Activated naive CD4-positive, alpha-beta T cell treated with anti-CD3 and anti-CD28 coated beads for 36 hours (primary cell): ENCODE data around the gene CBX7. TPM values are rescaled to one million over a fixed set of nuclear protein-coding genes. Genes with fewer than 3 reads are reported as not detected.
A peak's percentile ranks its signal among the peaks of the same experiment; 100 is the strongest.

ENCODE experiments used
- CTCF ChIA-PET: fragments of 350-600 bp; sonication (Branson Sonifier 250); formaldehyde crosslinking; loops from one replicate; lab custom pipeline; 2021; ENCODE audit warnings: antibody characterized with exemption; lab: Charles Lee
- DNase-seq: peaks from one replicate; pipeline ENCODE4 v3.0.0-alpha.2; 2020
- H3K27ac Mint-ChIP-seq: one replicate; pipeline ENCODE4 v1.8.0; 2021; ENCODE audit warnings: mild to moderate bottlenecking, mixed read lengths
- H3K27me3 Mint-ChIP-seq: one replicate; pipeline ENCODE4 v1.8.0; 2021; ENCODE audit warnings: low read depth, mixed read lengths
- H3K36me3 Mint-ChIP-seq: one replicate; pipeline ENCODE4 v1.8.0; 2021; ENCODE audit warnings: low read depth, mixed read lengths
- H3K4me1 Mint-ChIP-seq: one replicate; pipeline ENCODE4 v1.8.0; 2021; ENCODE audit warnings: low read depth, mixed read lengths
- H3K4me3 Mint-ChIP-seq: one replicate; pipeline ENCODE4 v1.8.0; 2021; ENCODE audit warnings: mild to moderate bottlenecking, moderate library complexity, mixed read lengths
- H3K9me3 Mint-ChIP-seq: one replicate; pipeline ENCODE4 v1.8.0; 2021; ENCODE audit warnings: mixed read lengths
- intact Hi-C: fragments of 100-400 bp; cut with micrococcal nuclease; formaldehyde crosslinking; loops from one replicate; pipeline ENCODE4 v1.15.1; 2023
- total RNA-seq, 2 experiments: library from RNA; stranded (reverse); gene quantifications; one replicate each; pipeline ENCODE4 v1.2.3, GENCODE V29; 2021

Gene CBX7
- total RNA-seq, 2 experiments from 2014 or later, result 20.8 to 24.1 TPM

DNA sequence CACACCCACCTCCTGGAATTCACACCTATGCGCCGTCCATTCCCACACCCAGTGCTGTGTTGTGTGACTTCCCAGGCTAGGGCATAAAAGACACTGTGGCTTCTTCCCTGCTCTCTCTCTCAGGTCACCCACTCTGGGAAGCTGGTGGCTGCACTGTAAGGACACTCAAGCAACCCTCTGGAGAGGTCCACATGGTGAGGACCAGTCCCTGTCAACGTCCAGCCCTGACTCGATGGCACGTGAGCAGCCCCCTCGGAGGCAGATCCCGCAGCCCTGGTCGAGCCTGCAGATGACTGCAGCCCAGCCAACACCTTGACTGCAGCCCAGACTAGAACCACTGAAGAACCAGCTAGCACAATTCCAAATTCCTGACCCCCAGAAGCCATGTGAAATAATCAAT is 16.2 kb downstream of the CBX7 start:
- no peaks in the 10 kb centered on the region for H3K27me3 Mint-ChIP-seq
- intact Hi-C loops, result no loop called here
- CTCF ChIA-PET, result interaction anchor here (0.6 to 1.4 kb wide), 2 partner anchors 151 to 266 kb away, joined by 3 read pairs; no protein-coding TSS in a partner anchor
- no peaks in the 10 kb centered on the region for H3K9me3 Mint-ChIP-seq
- no peak overlapping the region for H3K4me3 Mint-ChIP-seq
- peaks cover 5% of the 10 kb centered on the region for H3K4me1 Mint-ChIP-seq
- no peak for DNase-seq
- H3K27ac Mint-ChIP-seq, result no peak overlapping the region
- no peaks in the 10 kb centered on the region for H3K36me3 Mint-ChIP-seq

- H3K36me3 Mint-ChIP-seq, result no peaks in the 10 kb centered on the region
- intact Hi-C loops, result no loop called here
- peaks cover 5% of the 10 kb centered on the region for H3K4me1 Mint-ChIP-seq
- H3K27me3 Mint-ChIP-seq, result no peaks in the 10 kb centered on the region
- H3K27ac Mint-ChIP-seq, result no peak overlapping the region
- no peaks in the 10 kb centered on the region for H3K9me3 Mint-ChIP-seq
- H3K4me3 Mint-ChIP-seq, result no peak overlapping the region
- CTCF ChIA-PET, result interaction anchor here (0.6 to 2.3 kb wide), 6 partner anchors 8 to 1370 kb away, joined by 3 to 8 read pairs (median 3); no protein-coding TSS in a partner anchor
- peak; percentile 51 for DNase-seq
Measured at GRCh38 chr22:39135092-39135896, 17.2 kb downstream of the CBX7 start.

- no peaks in the 10 kb centered on the region for H3K27me3 Mint-ChIP-seq
- DNase-seq, result no peak
- H3K4me3 Mint-ChIP-seq, result no peak overlapping the region
- H3K36me3 Mint-ChIP-seq, result no peaks in the 10 kb centered on the region
- no peak overlapping the region for H3K27ac Mint-ChIP-seq
- CTCF ChIA-PET, result interaction anchor here (0.6 to 2.3 kb wide), 5 partner anchors 9 to 1369 kb away, joined by 3 to 8 read pairs (median 3); no protein-coding TSS in a partner anchor
- no peaks in the 10 kb centered on the region for H3K9me3 Mint-ChIP-seq
- H3K4me1 Mint-ChIP-seq, result peaks cover 5% of the 10 kb centered on the region
- intact Hi-C loops, result no loop called here
Measured at GRCh38 chr22:39134366-39135091, 18.0 kb downstream of the CBX7 start.

GRCh38 chr22:39133871-39134270 is 18.6 kb downstream of the CBX7 start:
- CTCF ChIA-PET, result interaction anchor here (2.3 kb wide), 1 partner anchor 10 kb away, joined by 8 read pairs; no protein-coding TSS in a partner anchor
- Mint-ChIP-seq H3K4me1 (peaks cover 5% of the 10 kb centered on the region), H3K27me3 (no peaks in the 10 kb centered on the region), H3K9me3 (no peaks in the 10 kb centered on the region), H3K4me3 (no peak overlapping the region), H3K27ac (no peak overlapping the region), H3K36me3 (no peaks in the 10 kb centered on the region)
- intact Hi-C loops, result no loop called here
- DNase-seq, result no peak

DNA sequence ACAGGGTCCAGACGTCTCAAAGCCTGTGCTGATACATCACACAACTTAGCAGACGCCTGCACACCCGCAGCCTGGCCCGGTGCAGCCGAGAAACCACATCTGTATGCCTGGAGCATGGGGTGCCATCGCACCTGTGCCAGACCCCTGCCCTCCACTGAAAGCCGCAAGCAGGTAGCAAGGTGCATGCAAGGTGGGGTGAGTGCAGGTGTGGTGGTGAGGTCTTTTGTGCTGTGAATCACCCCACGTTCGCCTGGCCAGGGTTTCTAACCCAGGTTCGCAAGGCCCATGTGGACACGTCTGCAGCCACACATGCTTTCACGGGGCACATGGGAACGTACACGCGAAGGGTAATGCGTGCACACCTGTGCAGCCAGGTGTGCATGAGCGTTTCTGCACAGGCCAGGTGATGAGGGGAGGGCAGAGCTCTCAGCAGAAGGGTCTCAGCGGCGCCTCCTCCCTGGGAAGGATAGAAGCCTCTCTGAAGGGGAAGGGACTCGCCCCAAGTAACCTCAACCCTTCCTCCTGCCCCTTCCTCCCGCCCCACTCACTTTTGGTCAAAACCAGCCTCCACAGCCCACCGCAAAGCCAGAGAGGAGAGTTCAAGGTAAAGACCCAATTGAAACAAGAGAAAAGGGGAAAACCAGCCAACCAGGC is 19.5 kb downstream of the CBX7 start:
- CTCF ChIA-PET, result no interaction called here
- DNase-seq, result no peak
- Mint-ChIP-seq H3K27ac (no peak overlapping the region), H3K36me3 (no peaks in the 10 kb centered on the region), H3K27me3 (no peaks in the 10 kb centered on the region), H3K4me1 (no peaks in the 10 kb centered on the region), H3K9me3 (no peaks in the 10 kb centered on the region), H3K4me3 (no peak overlapping the region)
- intact Hi-C loops, result no loop called here

- intact Hi-C loops, result no loop called here
- Mint-ChIP-seq H3K27me3 (no peaks in the 10 kb centered on the region), H3K4me3 (no peak overlapping the region), H3K27ac (no peak overlapping the region), H3K4me1 (no peaks in the 10 kb centered on the region), H3K36me3 (no peaks in the 10 kb centered on the region), H3K9me3 (no peaks in the 10 kb centered on the region)
- DNase-seq, result no peak
- CTCF ChIA-PET, result no interaction called here
Measured at GRCh38 chr22:39132281-39132680, 20.2 kb downstream of the CBX7 start.

DNA sequence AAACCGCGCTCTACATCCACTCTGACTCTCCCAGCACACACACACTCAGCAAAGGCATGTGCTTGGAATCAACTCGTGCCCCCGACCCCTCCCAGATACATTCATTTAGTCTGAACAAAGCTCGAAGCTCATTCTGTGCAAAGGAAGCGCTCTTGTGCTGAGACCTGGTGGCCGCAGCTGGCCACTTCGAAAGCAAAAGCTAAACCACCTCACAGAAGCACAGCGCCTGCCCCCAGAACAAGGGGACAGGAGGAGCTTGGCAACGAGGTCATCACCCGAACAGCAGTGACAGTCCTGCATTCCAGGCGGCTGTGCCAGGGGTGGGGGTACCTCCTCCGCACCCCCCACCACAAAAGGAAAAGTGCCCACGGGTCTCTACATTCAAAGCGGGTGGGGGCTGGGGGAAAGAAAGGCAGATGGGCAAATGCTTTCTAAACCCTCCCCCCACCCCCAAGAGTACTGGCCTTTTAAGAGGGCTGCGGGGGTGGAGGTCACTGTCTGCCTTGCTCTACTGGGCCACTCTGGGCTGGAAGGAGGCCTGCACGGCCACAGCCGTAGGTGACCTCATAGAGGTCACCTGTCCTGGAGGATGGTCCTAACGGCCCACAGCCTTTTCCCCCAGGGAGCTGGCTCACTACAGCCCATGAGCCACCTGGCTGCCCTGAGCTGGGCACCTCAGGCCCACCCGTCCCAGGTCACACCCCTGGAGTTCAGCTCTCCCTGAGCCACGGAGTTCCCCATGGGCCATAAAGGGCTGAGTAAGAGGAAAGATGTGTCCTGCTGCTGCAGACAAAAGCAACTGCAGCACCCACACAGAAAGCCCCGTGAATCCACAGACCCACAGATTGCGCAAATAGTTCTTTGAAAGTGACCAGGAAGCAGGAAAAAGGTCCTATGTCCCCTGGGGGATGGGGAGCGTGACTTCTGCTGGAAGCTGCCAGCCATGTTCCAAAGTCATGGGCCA is 21.3 kb downstream of the CBX7 start:
- H3K4me1 Mint-ChIP-seq, result no peaks in the 10 kb centered on the region
- no peak overlapping the region for H3K4me3 Mint-ChIP-seq
- H3K36me3 Mint-ChIP-seq, result no peaks in the 10 kb centered on the region
- CTCF ChIA-PET, result no interaction called here
- intact Hi-C loops, result no loop called here
- no peaks in the 10 kb centered on the region for H3K27me3 Mint-ChIP-seq
- DNase-seq, result no peak
- H3K27ac Mint-ChIP-seq, result no peak overlapping the region
- no peaks in the 10 kb centered on the region for H3K9me3 Mint-ChIP-seq

GRCh38 chr22:39130152-39130704 is 22.3 kb downstream of the CBX7 start:
- H3K4me1 Mint-ChIP-seq, result no peaks in the 10 kb centered on the region
- H3K27ac Mint-ChIP-seq, result no peak overlapping the region
- no peak for DNase-seq
- H3K9me3 Mint-ChIP-seq, result no peaks in the 10 kb centered on the region
- CTCF ChIA-PET, result no interaction called here
- H3K36me3 Mint-ChIP-seq, result no peaks in the 10 kb centered on the region
- intact Hi-C loops, result no loop called here
- H3K27me3 Mint-ChIP-seq, result no peaks in the 10 kb centered on the region
- H3K4me3 Mint-ChIP-seq, result no peak overlapping the region

- Mint-ChIP-seq H3K9me3 (no peaks in the 10 kb centered on the region), H3K36me3 (no peaks in the 10 kb centered on the region), H3K4me1 (no peaks in the 10 kb centered on the region), H3K27ac (no peak overlapping the region), H3K4me3 (no peak overlapping the region), H3K27me3 (no peaks in the 10 kb centered on the region)
- intact Hi-C loops, result no loop called here
- no peak for DNase-seq
- CTCF ChIA-PET, result no interaction called here
Measured at GRCh38 chr22:39129746-39130145, 22.7 kb downstream of the CBX7 start.

DNA sequence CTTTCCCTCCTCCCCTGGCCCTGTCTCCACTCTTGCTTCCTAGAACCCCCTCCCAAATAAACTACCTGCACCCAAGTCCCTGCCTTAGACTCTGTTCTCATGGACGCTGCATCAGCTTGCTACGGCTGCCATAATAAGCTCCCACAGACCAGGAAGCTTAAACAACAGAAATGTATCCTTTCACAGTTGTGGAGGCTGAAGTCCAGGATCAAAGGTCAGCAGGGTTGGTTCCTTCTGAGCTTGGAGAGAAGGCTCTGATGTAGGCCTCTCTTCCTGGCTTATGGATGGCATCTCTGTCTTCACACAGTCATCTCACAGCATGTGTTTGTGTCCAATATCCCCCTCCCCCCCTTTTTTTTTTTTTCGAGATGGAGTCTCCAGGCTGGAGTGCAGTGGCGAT is 23.4 kb downstream of the CBX7 start:
- no peak for DNase-seq
- Mint-ChIP-seq H3K9me3 (no peaks in the 10 kb centered on the region), H3K36me3 (no peaks in the 10 kb centered on the region), H3K27me3 (no peaks in the 10 kb centered on the region), H3K27ac (no peak overlapping the region), H3K4me1 (no peaks in the 10 kb centered on the region), H3K4me3 (no peak overlapping the region)
- intact Hi-C loops, result no loop called here
- CTCF ChIA-PET, result no interaction called here

DNA sequence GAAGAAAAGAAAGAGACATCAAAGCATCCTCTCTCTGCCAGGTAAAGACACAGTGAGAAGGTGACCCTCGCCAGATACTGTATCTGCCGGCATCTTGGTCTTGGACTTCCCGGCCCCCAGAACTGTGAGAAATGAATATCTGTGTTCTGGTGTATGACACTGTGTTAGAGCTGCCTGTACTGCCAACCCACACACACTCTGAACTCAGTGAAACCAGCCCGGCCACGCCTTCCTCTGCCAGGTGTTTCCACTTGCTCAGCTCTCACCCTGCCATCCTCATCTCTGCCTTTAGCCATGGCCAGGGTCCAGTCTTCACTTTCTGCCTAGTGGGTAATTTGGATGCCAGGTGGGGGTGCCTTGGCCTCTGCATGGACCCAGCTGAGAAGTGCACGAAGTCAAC is 24.0 kb downstream of the CBX7 start:
- intact Hi-C loops, result no loop called here
- no peaks in the 10 kb centered on the region for H3K27me3 Mint-ChIP-seq
- no peak overlapping the region for H3K27ac Mint-ChIP-seq
- no peak overlapping the region for H3K4me3 Mint-ChIP-seq
- no peak for DNase-seq
- CTCF ChIA-PET, result interaction anchor here (0.8 kb wide), 1 partner anchor 227 kb away, joined by 3 read pairs; no protein-coding TSS in a partner anchor
- H3K4me1 Mint-ChIP-seq, result no peaks in the 10 kb centered on the region
- no peaks in the 10 kb centered on the region for H3K9me3 Mint-ChIP-seq
- H3K36me3 Mint-ChIP-seq, result no peaks in the 10 kb centered on the region
